Measurements from ENCODE around the gene GATAD2B.
"Not testable (repeated sequence)": the region's sequence is repeated elsewhere in the genome, so short reads cannot be mapped to it uniquely, and the experiment has no call there.

DNA sequence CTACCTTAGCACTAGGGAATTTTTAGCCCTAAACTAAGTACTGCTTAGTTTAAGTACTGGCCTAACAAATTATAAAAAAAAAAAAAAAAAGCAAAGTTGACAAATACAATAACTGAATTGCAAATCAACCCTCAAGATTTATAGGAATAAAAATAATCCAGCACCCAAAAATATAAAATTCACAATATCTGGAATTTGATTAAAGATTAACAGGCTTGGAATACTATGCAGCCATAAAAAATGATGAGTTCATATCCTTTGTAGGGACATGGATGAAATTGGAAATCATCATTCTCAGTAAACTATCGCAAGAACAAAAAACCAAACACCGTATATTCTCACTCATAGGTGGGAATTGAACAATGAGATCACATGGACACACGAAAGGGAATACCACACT, 78.4 kb downstream of the GATAD2B start:
- TF ChIP-seq, protein P1, sequence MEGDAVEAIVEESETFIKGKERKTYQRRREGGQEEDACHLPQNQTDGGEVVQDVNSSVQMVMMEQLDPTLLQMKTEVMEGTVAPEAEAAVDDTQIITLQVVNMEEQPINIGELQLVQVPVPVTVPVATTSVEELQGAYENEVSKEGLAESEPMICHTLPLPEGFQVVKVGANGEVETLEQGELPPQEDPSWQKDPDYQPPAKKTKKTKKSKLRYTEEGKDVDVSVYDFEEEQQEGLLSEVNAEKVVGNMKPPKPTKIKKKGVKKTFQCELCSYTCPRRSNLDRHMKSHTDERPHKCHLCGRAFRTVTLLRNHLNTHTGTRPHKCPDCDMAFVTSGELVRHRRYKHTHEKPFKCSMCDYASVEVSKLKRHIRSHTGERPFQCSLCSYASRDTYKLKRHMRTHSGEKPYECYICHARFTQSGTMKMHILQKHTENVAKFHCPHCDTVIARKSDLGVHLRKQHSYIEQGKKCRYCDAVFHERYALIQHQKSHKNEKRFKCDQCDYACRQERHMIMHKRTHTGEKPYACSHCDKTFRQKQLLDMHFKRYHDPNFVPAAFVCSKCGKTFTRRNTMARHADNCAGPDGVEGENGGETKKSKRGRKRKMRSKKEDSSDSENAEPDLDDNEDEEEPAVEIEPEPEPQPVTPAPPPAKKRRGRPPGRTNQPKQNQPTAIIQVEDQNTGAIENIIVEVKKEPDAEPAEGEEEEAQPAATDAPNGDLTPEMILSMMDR (IDR thresholded peaks at IDR 0.05): not testable (repeated sequence)
- TF ChIP-seq POLR2A (IDR thresholded peaks at IDR 0.05): not testable (repeated sequence)

Data from thyroid gland (tissue), 4 donors.